ENCODE data around the gene ALKBH5. TPM values are rescaled to one million over a fixed set of nuclear protein-coding genes. Genes with fewer than 3 reads are reported as not detected.

ALKBH5 gene
- total and polyA plus RNA-seq, 9 of the 15 experiments (the other 6 are each of a cell fraction or from before 2014, with no cell fraction given) = 11.4 to 70.0 (median 47.4) TPM

GRCh38 chr17:18236494-18236893 lies 52.9 kb downstream of the ALKBH5 start:
- H3K4me2 ChIP-seq (ENCODE audit: insufficient read depth, low read length) = no peak overlapping the region
- ATAC-seq (no peak), DNase-seq (ENCODE audit: extremely low read depth in 1 of 4, low spot score in 3 of 4) (no peak), FAIRE-seq (no peak)
- peaks cover 0 to 16% of the 10 kb centered on the region in 2 experiments; a peak in 1 of 5 replicates for H3K4me1 ChIP-seq (replicated peaks in 1 of 2; ENCODE audit: control insufficient read depth in 2 of 2, insufficient read depth in 2 of 2, low read length in 2 of 2)
- H3K4me3 ChIP-seq = no peak overlapping the region
- intact Hi-C loops (cut with micrococcal nuclease) (no loop called here), in situ Hi-C loops (cut with MboI) (no loop called here)
- no TSS peak for BruUV-seq (replicated peaks)
- no peaks in the 10 kb centered on the region for H3K9me1 ChIP-seq (ENCODE audit: control insufficient read depth, insufficient read depth, low read length)
- H3K79me2 ChIP-seq (ENCODE audit: control insufficient read depth, insufficient read depth, low read length) = no peaks in the 10 kb centered on the region
- POLR2A ChIA-PET = interaction anchor here (0.9 kb wide), 1 partner anchor 9 kb away, joined by 3 read pairs; no protein-coding TSS in a partner anchor
- H3K9me3 ChIP-seq (replicated peaks; ENCODE audit: control insufficient read depth, insufficient read depth, low read depth, low read length) = no peaks in the 10 kb centered on the region
- TF ChIP-seq MED1 (CRISPR knock-in tag; IDR thresholded peaks at IDR 0.05; ENCODE audit: borderline replicate concordance) (no peak), ZNF785 (CRISPR knock-in tag; IDR thresholded peaks at IDR 0.05) (no peak), GATA2 (CRISPR knock-in tag; IDR thresholded peaks at IDR 0.05) (no peak), ZNF212 (CRISPR knock-in tag; IDR thresholded peaks at IDR 0.05) (no peak), ZFX (CRISPR knock-in tag; IDR thresholded peaks at IDR 0.05) (no peak), ZNF184 (CRISPR knock-in tag; IDR thresholded peaks at IDR 0.05) (no peak), ZNF121 (CRISPR knock-in tag; conservative IDR thresholded peaks at IDR 0.05) (no peak)
- no peaks in the 10 kb centered on the region for H4K20me1 ChIP-seq (replicated peaks; ENCODE audit: control insufficient read depth, insufficient read depth, low read length)
- no peak overlapping the region for H3K27ac ChIP-seq (ENCODE audit: extremely low read depth, low read depth, low read length)
- WGBS (ENCODE audit: insufficient coverage, low coverage, missing lambda C conversion rate) = 70% methylated on average over 16 of the region's 18 CpGs
- H3K9ac ChIP-seq (ENCODE audit: insufficient read depth in 1 of 2, low read depth in 2 of 2, low read length in 2 of 2) = no peak overlapping the region
- H3K27me3 ChIP-seq (ENCODE audit: control insufficient read depth in 2 of 2, insufficient read depth in 2 of 2, low read length in 2 of 2) = no peaks in the 10 kb centered on the region
- no peaks in the 10 kb centered on the region for H3K36me3 ChIP-seq (ENCODE audit: control insufficient read depth, insufficient read depth, low read length)
- no peak overlapping the region for H2AFZ ChIP-seq (ENCODE audit: low read depth, low read length)
- CTCF ChIA-PET (ENCODE audit: low intra/inter-chr PET ratio) = no interaction called here

GRCh38 chr17:18237461-18237860 lies 53.8 kb downstream of the ALKBH5 start:
- ATAC-seq = no peak
- intact Hi-C loops (cut with micrococcal nuclease) (no loop called here), in situ Hi-C loops (cut with MboI) (no loop called here)
- no peaks in the 10 kb centered on the region for H3K79me2 ChIP-seq (ENCODE audit: control insufficient read depth, insufficient read depth, low read length)
- no peak for FAIRE-seq
- H3K9me1 ChIP-seq (ENCODE audit: control insufficient read depth, insufficient read depth, low read length) = no peaks in the 10 kb centered on the region
- H4K20me1 ChIP-seq (replicated peaks; ENCODE audit: control insufficient read depth, insufficient read depth, low read length) = no peaks in the 10 kb centered on the region
- peaks cover 0 to 18% of the 10 kb centered on the region in 2 experiments; a peak in 1 of 5 replicates for H3K4me1 ChIP-seq (replicated peaks in 1 of 2; ENCODE audit: control insufficient read depth in 2 of 2, insufficient read depth in 2 of 2, low read length in 2 of 2)
- CTCF ChIA-PET (ENCODE audit: low intra/inter-chr PET ratio) = no interaction called here
- 76% methylated on average over 9 of the region's 20 CpGs for WGBS (ENCODE audit: insufficient coverage, low coverage, missing lambda C conversion rate)
- no peak overlapping the region for H3K27ac ChIP-seq (ENCODE audit: extremely low read depth, low read depth, low read length)
- no peaks in the 10 kb centered on the region for H3K36me3 ChIP-seq (ENCODE audit: control insufficient read depth, insufficient read depth, low read length)
- BruUV-seq (replicated peaks) = no TSS peak
- H3K4me2 ChIP-seq (ENCODE audit: insufficient read depth, low read length) = no peak overlapping the region
- POLR2A ChIA-PET = interaction anchor here (0.9 kb wide), 2 partner anchors 10 to 11 kb away, joined by 4 read pairs; no protein-coding TSS in a partner anchor
- H3K4me3 ChIP-seq = no peak overlapping the region
- H3K9ac ChIP-seq (ENCODE audit: insufficient read depth in 1 of 2, low read depth in 2 of 2, low read length in 2 of 2) = no peak overlapping the region
- no peak overlapping the region for H2AFZ ChIP-seq (ENCODE audit: low read depth, low read length)
- no peak for DNase-seq (ENCODE audit: extremely low read depth in 1 of 4, low spot score in 3 of 4)
- no peaks in the 10 kb centered on the region for H3K9me3 ChIP-seq (replicated peaks; ENCODE audit: control insufficient read depth, insufficient read depth, low read depth, low read length)
- no peaks in the 10 kb centered on the region for H3K27me3 ChIP-seq (ENCODE audit: control insufficient read depth in 2 of 2, insufficient read depth in 2 of 2, low read length in 2 of 2)
- TF ChIP-seq ZNF785 (CRISPR knock-in tag; IDR thresholded peaks at IDR 0.05) (no peak), ZNF77 (CRISPR knock-in tag; IDR thresholded peaks at IDR 0.05) (no peak), CHD2 (IDR thresholded peaks at IDR 0.05; ENCODE audit: low read depth, low read length) (no peak), ZNF507 (tag; conservative IDR thresholded peaks at IDR 0.05) (no peak), SRSF1 (IDR thresholded peaks at IDR 0.05; ENCODE audit: low read depth, low read length) (no peak), ZNF239 (CRISPR knock-in tag; IDR thresholded peaks at IDR 0.05) (no peak), SLC30A9 (CRISPR knock-in tag; IDR thresholded peaks at IDR 0.05) (no peak), MCM2 (IDR thresholded peaks at IDR 0.05; ENCODE audit: low read depth) (no peak), BRF1 (IDR thresholded peaks at IDR 0.05; ENCODE audit: borderline replicate concordance, extremely low read depth, insufficient read length) (no peak)
- TF ChIP-seq, protein P1, sequence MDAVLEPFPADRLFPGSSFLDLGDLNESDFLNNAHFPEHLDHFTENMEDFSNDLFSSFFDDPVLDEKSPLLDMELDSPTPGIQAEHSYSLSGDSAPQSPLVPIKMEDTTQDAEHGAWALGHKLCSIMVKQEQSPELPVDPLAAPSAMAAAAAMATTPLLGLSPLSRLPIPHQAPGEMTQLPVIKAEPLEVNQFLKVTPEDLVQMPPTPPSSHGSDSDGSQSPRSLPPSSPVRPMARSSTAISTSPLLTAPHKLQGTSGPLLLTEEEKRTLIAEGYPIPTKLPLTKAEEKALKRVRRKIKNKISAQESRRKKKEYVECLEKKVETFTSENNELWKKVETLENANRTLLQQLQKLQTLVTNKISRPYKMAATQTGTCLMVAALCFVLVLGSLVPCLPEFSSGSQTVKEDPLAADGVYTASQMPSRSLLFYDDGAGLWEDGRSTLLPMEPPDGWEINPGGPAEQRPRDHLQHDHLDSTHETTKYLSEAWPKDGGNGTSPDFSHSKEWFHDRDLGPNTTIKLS (IDR thresholded peaks at IDR 0.05; ENCODE audit: borderline replicate concordance, low read depth) = no peak
- TF ChIP-seq, protein P2, sequence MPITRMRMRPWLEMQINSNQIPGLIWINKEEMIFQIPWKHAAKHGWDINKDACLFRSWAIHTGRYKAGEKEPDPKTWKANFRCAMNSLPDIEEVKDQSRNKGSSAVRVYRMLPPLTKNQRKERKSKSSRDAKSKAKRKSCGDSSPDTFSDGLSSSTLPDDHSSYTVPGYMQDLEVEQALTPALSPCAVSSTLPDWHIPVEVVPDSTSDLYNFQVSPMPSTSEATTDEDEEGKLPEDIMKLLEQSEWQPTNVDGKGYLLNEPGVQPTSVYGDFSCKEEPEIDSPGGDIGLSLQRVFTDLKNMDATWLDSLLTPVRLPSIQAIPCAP (CRISPR knock-in tag; IDR thresholded peaks at IDR 0.05; ENCODE audit: borderline replicate concordance) = no peak
